ENCODE measurements around the gene SMARCC1.

SMARCC1 gene

DNA sequence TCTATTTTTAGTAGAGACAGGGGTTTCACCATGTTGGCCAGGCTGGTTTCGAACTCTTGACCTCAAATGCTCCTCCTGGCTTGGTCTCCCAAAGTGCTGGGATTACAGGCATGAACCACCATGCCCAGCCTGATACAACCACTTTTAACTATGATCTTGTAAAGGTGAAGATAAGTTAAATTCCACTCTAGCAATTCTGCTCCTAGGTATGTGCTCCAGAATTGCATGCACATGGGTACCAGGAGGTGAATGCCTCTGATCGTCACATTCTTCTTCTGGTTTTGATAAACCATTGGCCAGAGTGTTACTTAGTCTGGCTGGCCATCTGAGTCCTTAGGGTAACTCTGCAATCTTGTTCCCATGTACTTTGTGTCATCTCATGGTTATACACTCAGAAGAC lies 225.3 kb downstream of the SMARCC1 start:
- Histone ChIP-seq H3K9ac (ENCODE audit: low read length) (no peak overlapping the region), H4K20me1 (ENCODE audit: insufficient read depth, low read length) (no peaks in the 10 kb centered on the region), H3F3A (ENCODE audit: insufficient read depth, low read length) (no peaks in the 10 kb centered on the region), H3K4me1 (ENCODE audit: low read length) (no peaks in the 10 kb centered on the region), H3K9me2 (replicated peaks; ENCODE audit: insufficient read depth, low read length) (no peaks in the 10 kb centered on the region), H3K36me3 (replicated peaks; ENCODE audit: insufficient read depth, low read length) (no peaks in the 10 kb centered on the region), H3K79me2 (ENCODE audit: low read length) (no peaks in the 10 kb centered on the region), H3K4me2 (ENCODE audit: low read depth, low read length) (no peak overlapping the region), H2AFZ (ENCODE audit: low read length) (no peak overlapping the region), H3K9me3 (replicated peaks; ENCODE audit: insufficient read depth, low read length) (no peaks in the 10 kb centered on the region), H3K27me3 (replicated peaks; ENCODE audit: insufficient read depth, low read length) (no peaks in the 10 kb centered on the region), H3K4me3 (ENCODE audit: low read length) (no peak overlapping the region), H3K27ac (ENCODE audit: low read length) (no peak overlapping the region)
- no peak for DNase-seq
- no peak for TF ChIP-seq EZH2 (optimal IDR thresholded peaks at IDR 0.05; ENCODE audit: low read depth, low read length)
- no peak for TF ChIP-seq EZH2phosphoT487 (IDR thresholded peaks at IDR 0.05; ENCODE audit: low read length)
- TF ChIP-seq, protein P1, sequence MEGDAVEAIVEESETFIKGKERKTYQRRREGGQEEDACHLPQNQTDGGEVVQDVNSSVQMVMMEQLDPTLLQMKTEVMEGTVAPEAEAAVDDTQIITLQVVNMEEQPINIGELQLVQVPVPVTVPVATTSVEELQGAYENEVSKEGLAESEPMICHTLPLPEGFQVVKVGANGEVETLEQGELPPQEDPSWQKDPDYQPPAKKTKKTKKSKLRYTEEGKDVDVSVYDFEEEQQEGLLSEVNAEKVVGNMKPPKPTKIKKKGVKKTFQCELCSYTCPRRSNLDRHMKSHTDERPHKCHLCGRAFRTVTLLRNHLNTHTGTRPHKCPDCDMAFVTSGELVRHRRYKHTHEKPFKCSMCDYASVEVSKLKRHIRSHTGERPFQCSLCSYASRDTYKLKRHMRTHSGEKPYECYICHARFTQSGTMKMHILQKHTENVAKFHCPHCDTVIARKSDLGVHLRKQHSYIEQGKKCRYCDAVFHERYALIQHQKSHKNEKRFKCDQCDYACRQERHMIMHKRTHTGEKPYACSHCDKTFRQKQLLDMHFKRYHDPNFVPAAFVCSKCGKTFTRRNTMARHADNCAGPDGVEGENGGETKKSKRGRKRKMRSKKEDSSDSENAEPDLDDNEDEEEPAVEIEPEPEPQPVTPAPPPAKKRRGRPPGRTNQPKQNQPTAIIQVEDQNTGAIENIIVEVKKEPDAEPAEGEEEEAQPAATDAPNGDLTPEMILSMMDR (IDR thresholded peaks at IDR 0.05; ENCODE audit: low read length) = no peak

DNA sequence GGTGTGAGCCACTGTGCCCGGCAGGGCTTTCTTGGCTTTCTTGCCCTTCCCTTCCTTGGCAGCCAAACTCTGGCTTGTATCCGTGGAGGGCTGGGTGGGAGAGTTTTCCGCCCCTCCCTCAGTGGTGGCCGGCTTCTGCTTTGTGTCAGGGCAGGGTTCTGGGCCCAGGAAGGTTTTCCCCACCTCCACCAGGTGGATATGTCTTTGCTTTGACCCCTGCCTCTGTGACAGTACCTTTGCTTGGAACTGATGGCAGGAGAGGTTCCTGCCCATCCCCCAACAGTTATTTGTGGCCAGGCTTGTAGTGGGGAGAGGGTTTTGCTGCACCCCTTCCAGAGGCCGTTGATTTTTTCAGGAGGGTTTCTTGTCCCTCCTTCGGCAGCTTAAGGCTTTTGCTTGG lies 227.4 kb downstream of the SMARCC1 start:
- Histone ChIP-seq H3K27ac (ENCODE audit: low read length) (no peak overlapping the region), H3K27me3 (replicated peaks; ENCODE audit: insufficient read depth, low read length) (no peaks in the 10 kb centered on the region), H3K9ac (ENCODE audit: low read length) (no peak overlapping the region), H3K4me3 (ENCODE audit: low read length) (no peak overlapping the region), H3K4me2 (ENCODE audit: low read depth, low read length) (no peak overlapping the region), H3K79me2 (ENCODE audit: low read length) (no peaks in the 10 kb centered on the region), H3K9me2 (replicated peaks; ENCODE audit: insufficient read depth, low read length) (no peaks in the 10 kb centered on the region), H3K36me3 (replicated peaks; ENCODE audit: insufficient read depth, low read length) (no peaks in the 10 kb centered on the region), H4K20me1 (ENCODE audit: insufficient read depth, low read length) (no peaks in the 10 kb centered on the region), H3F3A (ENCODE audit: insufficient read depth, low read length) (no peaks in the 10 kb centered on the region), H3K9me3 (replicated peaks; ENCODE audit: insufficient read depth, low read length) (no peaks in the 10 kb centered on the region), H3K4me1 (ENCODE audit: low read length) (no peaks in the 10 kb centered on the region), H2AFZ (ENCODE audit: low read length) (no peak overlapping the region)
- no peak for TF ChIP-seq EZH2phosphoT487 (IDR thresholded peaks at IDR 0.05; ENCODE audit: low read length)
- no peak for DNase-seq

DNA sequence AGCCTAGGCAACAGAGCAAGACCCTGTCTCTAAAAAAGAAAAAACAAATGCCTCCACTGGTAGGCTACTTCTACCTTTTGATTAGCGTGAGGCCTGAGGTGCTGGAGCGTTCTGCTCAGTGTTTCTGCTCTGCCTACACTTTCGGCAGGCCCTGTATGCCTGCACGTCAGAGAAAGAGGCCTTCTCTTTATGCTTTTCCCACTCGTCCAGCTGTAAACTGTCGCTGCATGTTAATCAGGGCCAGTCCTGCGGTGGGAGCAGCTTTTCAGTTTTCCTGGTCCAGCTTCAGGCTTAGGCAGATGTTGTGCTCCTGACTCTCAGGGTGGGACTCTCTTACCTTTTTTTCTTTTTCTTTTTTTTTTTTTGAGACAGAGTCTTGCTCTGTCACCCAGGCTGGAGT lies 228.3 kb downstream of the SMARCC1 start:
- no peak overlapping the region for H3K9ac ChIP-seq (ENCODE audit: low read length)
- H3K9me2 ChIP-seq (replicated peaks; ENCODE audit: insufficient read depth, low read length) = no peaks in the 10 kb centered on the region
- no peaks in the 10 kb centered on the region for H4K20me1 ChIP-seq (ENCODE audit: insufficient read depth, low read length)
- no peak overlapping the region for H2AFZ ChIP-seq (ENCODE audit: low read length)
- no peak overlapping the region for H3K4me3 ChIP-seq (ENCODE audit: low read length)
- DNase-seq = no peak
- H3K4me2 ChIP-seq (ENCODE audit: low read depth, low read length) = no peak overlapping the region
- no peak overlapping the region for H3K27ac ChIP-seq (ENCODE audit: low read length)
- no peaks in the 10 kb centered on the region for H3K36me3 ChIP-seq (replicated peaks; ENCODE audit: insufficient read depth, low read length)
- no peaks in the 10 kb centered on the region for H3F3A ChIP-seq (ENCODE audit: insufficient read depth, low read length)
- no peaks in the 10 kb centered on the region for H3K79me2 ChIP-seq (ENCODE audit: low read length)
- TF ChIP-seq, protein P1 (IDR thresholded peaks at IDR 0.05; ENCODE audit: low read length) = no peak
- TF ChIP-seq EZH2 (optimal IDR thresholded peaks at IDR 0.05; ENCODE audit: low read depth, low read length) (no peak), EZH2phosphoT487 (IDR thresholded peaks at IDR 0.05; ENCODE audit: low read length) (no peak)
- H3K9me3 ChIP-seq (replicated peaks; ENCODE audit: insufficient read depth, low read length) = no peaks in the 10 kb centered on the region
- no peaks in the 10 kb centered on the region for H3K27me3 ChIP-seq (replicated peaks; ENCODE audit: insufficient read depth, low read length)
- H3K4me1 ChIP-seq (ENCODE audit: low read length) = no peaks in the 10 kb centered on the region

DNA sequence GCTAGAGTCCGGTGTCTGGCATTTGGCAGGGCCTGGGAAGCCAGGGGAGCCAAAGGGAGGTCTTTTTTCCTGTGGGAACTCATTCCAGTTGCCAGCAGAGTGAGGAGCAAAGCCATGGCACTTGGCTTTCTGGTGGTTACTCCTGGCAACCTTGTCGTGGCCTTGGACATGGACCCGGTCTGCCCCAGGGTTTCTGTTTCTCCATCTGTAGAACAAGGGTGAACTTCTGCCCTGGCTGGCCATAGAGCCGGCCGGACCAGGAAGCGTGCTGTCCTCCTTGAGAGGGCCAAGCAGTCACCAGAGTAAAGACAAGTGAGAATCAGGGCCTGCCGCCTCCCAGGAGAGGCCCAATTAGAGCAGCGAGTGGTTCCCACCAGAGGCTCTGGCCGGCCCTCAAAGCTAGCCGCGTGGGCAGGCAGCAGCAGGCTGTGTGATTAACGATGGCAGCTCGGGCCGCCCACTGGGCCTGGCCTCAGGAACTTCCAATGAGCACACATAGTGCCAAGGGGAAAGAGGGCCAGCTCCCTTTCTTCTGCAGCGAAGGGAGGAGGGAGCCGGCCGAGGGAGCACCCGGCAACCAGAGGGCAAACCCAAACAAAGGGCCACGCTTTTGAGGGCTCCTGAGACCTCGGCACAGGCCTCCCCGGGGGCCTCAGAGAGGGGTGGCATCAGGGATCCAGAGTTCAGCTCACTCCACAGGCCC lies 239.1 kb downstream of the SMARCC1 start:
- Histone ChIP-seq H3K4me1 (ENCODE audit: low read length) (no peaks in the 10 kb centered on the region), H3K79me2 (ENCODE audit: low read length) (no peaks in the 10 kb centered on the region), H3K27me3 (replicated peaks; ENCODE audit: insufficient read depth, low read length) (no peaks in the 10 kb centered on the region), H3K4me3 (ENCODE audit: low read length) (no peak overlapping the region), H4K20me1 (ENCODE audit: insufficient read depth, low read length) (no peaks in the 10 kb centered on the region), H3K9me3 (replicated peaks; ENCODE audit: insufficient read depth, low read length) (no peaks in the 10 kb centered on the region), H3K9ac (ENCODE audit: low read length) (no peak overlapping the region), H3K36me3 (replicated peaks; ENCODE audit: insufficient read depth, low read length) (no peaks in the 10 kb centered on the region), H3F3A (ENCODE audit: insufficient read depth, low read length) (no peaks in the 10 kb centered on the region), H3K4me2 (ENCODE audit: low read depth, low read length) (no peak overlapping the region), H2AFZ (ENCODE audit: low read length) (no peak overlapping the region), H3K9me2 (replicated peaks; ENCODE audit: insufficient read depth, low read length) (no peaks in the 10 kb centered on the region), H3K27ac (ENCODE audit: low read length) (no peak overlapping the region)
- no peak for TF ChIP-seq EZH2phosphoT487 (IDR thresholded peaks at IDR 0.05; ENCODE audit: low read length)
- no peak for TF ChIP-seq EZH2 (optimal IDR thresholded peaks at IDR 0.05; ENCODE audit: low read depth, low read length)
- TF ChIP-seq, protein P1 (IDR thresholded peaks at IDR 0.05; ENCODE audit: low read length) = no peak
- no peak for DNase-seq
